HepG2 (cell line): ENCODE results near the gene MYLK2. TPM values are rescaled to one million over a fixed set of nuclear protein-coding genes. Genes with fewer than 3 reads are reported as not detected.

Source experiments
- AHR ChIP-seq: IDR thresholded peaks from 2 replicates; pipeline ENCODE4 v1.6.1; 2018; ENCODE audit warnings: missing genetic modification reagents, missing compliant biosample characterization
- ATF3 ChIP-seq: sonication (generic); formaldehyde crosslinking; IDR thresholded peaks from 2 replicates; pipeline ENCODE4 v1.4.0; 2020; ENCODE audit warnings: missing genetic modification reagents
- ATF7 ChIP-seq, 2 experiments: fragments of 450-650 bp in 1 of 2; sonication (generic) in 1 of 2; formaldehyde crosslinking in 1 of 2; IDR thresholded peaks; 2 replicates each; pipeline versions ENCODE4 v1.4.0 to v1.6.1; 2016 to 2020; ENCODE audit warnings: antibody characterized with exemption in 1 of 2, mild to moderate bottlenecking in 1 of 2, missing genetic modification reagents in 1 of 2
- BORCS8-MEF2B ChIP-seq: sonication (generic); formaldehyde crosslinking; IDR thresholded peaks from 2 replicates; pipeline ENCODE4 v1.8.0; 2022; ENCODE audit warnings: mild to moderate bottlenecking, missing genetic modification reagents
- BRD4 ChIP-seq: sonication (generic); formaldehyde crosslinking; IDR thresholded peaks from 2 replicates; pipeline ENCODE4 v1.4.0; 2020; ENCODE audit warnings: missing genetic modification reagents
- CAMTA2 ChIP-seq: sonication (generic); formaldehyde crosslinking; IDR thresholded peaks from 2 replicates; pipeline ENCODE4 v1.4.0; 2020; ENCODE audit warnings: mild to moderate bottlenecking, missing genetic modification reagents, borderline replicate concordance
- FOXP4 ChIP-seq: sonication (generic); formaldehyde crosslinking; IDR thresholded peaks from 2 replicates; pipeline ENCODE4 v1.4.0; 2020; ENCODE audit warnings: missing genetic modification reagents
- HOMEZ ChIP-seq: IDR thresholded peaks from 2 replicates; pipeline ENCODE4 v1.6.1; 2016; ENCODE audit warnings: low read depth
- MED1 ChIP-seq: sonication (generic); formaldehyde crosslinking; IDR thresholded peaks from 2 replicates; pipeline ENCODE4 v1.4.0; 2020; ENCODE audit warnings: missing genetic modification reagents
- PLRG1 ChIP-seq: fragments of 450-650 bp; conservative IDR thresholded peaks from 2 replicates; pipeline ENCODE4 v1.6.1; 2016
- PREB ChIP-seq: sonication (generic); formaldehyde crosslinking; IDR thresholded peaks from 2 replicates; pipeline ENCODE4 v1.4.0; 2020; ENCODE audit warnings: missing genetic modification reagents
- RXRB ChIP-seq: IDR thresholded peaks from 2 replicates; pipeline ENCODE4 v1.6.1; 2016; ENCODE audit warnings: borderline replicate concordance, missing genetic modification reagents, missing compliant biosample characterization
- ZNF263 ChIP-seq: sonication (generic); formaldehyde crosslinking; IDR thresholded peaks from 2 replicates; pipeline ENCODE4 v1.4.0; 2020; ENCODE audit warnings: missing genetic modification reagents
- ZNF282 ChIP-seq: fragments of 450-650 bp; IDR thresholded peaks from 2 replicates; pipeline ENCODE4 v1.6.1; 2018; ENCODE audit not compliant: partially characterized antibody
- ZNF431 ChIP-seq: sonication (generic); formaldehyde crosslinking; IDR thresholded peaks from 2 replicates; pipeline ENCODE4 v1.9.0; 2022; ENCODE audit warnings: missing genetic modification reagents, low read depth, mild to moderate bottlenecking, borderline replicate concordance
- ZNF460 ChIP-seq: sonication (generic); formaldehyde crosslinking; IDR thresholded peaks from 2 replicates; pipeline ENCODE4 v1.5.1; 2020; ENCODE audit warnings: missing genetic modification reagents, mild to moderate bottlenecking, borderline replicate concordance
- ZNF512B ChIP-seq: sonication (generic); formaldehyde crosslinking; IDR thresholded peaks from 2 replicates; pipeline ENCODE4 v1.5.1; 2020; ENCODE audit warnings: missing genetic modification reagents, mild to moderate bottlenecking, borderline replicate concordance
- ZNF570 ChIP-seq: sonication (generic); formaldehyde crosslinking; IDR thresholded peaks from 2 replicates; pipeline ENCODE4 v1.4.0; 2020; ENCODE audit warnings: mild to moderate bottlenecking, missing genetic modification reagents, borderline replicate concordance
- ZNF775 ChIP-seq: sonication (generic); formaldehyde crosslinking; IDR thresholded peaks from 2 replicates; pipeline ENCODE4 v1.4.0; 2020; ENCODE audit warnings: missing genetic modification reagents, mild to moderate bottlenecking, moderate library complexity, borderline replicate concordance
- ZNF891 ChIP-seq: sonication (generic); formaldehyde crosslinking; IDR thresholded peaks from 2 replicates; pipeline ENCODE4 v1.5.0; 2020; ENCODE audit warnings: mild to moderate bottlenecking, missing genetic modification reagents
- ZSCAN20 ChIP-seq: sonication (generic); formaldehyde crosslinking; IDR thresholded peaks from 2 replicates; pipeline ENCODE4 v1.4.0; 2020; ENCODE audit warnings: missing genetic modification reagents, mild to moderate bottlenecking, borderline replicate concordance
- polyA plus RNA-seq, 8 experiments: library from polyadenylated mRNA; depleted of rRNA in 3 of 8; stranded (reverse) in 7 of 8; unstranded in 1 of 8; fragments of >200 nt; fragmentation: Illumina TruSeq in 4 of 8; extraction: Trizol in 4 of 8; gene quantifications; 2 replicates each; pipeline versions ENCODE4 v1.2.1 to v1.2.3, GENCODE V29; 2011 to 2016; ENCODE audit warnings: low read depth in 4 of 8, missing spikeins in 1 of 8, mixed read lengths in 1 of 8; ENCODE audit not compliant: insufficient read depth in 1 of 8
- total RNA-seq, 5 experiments: library from RNA; depleted of rRNA; stranded (reverse); fragments of >200 nt; fragmentation: Illumina TruSeq; extraction: Trizol; gene quantifications; 2 replicates each; pipeline ENCODE4 v1.2.3, GENCODE V29; 2016; ENCODE audit warnings: low read depth in 1 of 5

The MYLK2 gene
- total and polyA plus RNA-seq, 2 of the 13 experiments (the other 11 are each of a cell fraction or from before 2014, with no cell fraction given) = 0.27 TPM; not detected in 1

GRCh38 chr20:31835977-31836852 lies 17.1 kb downstream of the MYLK2 start (continued):
- TF ChIP-seq RXRB (CRISPR knock-in tag) = 0 out of 2 replicates have a peak, but pooled peaks have one; percentile 36
- TF ChIP-seq ZSCAN20 (CRISPR knock-in tag) = no peak
- TF ChIP-seq ATF3 = peak; percentile 96
- TF ChIP-seq CAMTA2 = no peak
- no peak for TF ChIP-seq ZNF512B
- no peak for TF ChIP-seq PLRG1
- TF ChIP-seq ZNF775 = no peak
- no peak for TF ChIP-seq ZNF282
- TF ChIP-seq ZNF460 (CRISPR knock-in tag) = no peak
- no peak for TF ChIP-seq MED1
- no peak for TF ChIP-seq HOMEZ (CRISPR knock-in tag)
- TF ChIP-seq BRD4 (CRISPR knock-in tag) = no peak
- no peak for TF ChIP-seq ATF7 (IDR thresholded peaks at IDR 0.05)
- no peak for TF ChIP-seq ATF7 (CRISPR knock-in tag; IDR thresholded peaks at IDR 0.05)
- no peak for TF ChIP-seq ZNF570 (CRISPR knock-in tag)
- no peak for TF ChIP-seq FOXP4 (CRISPR knock-in tag)
- TF ChIP-seq ZNF891 (CRISPR knock-in tag) = peak; percentile 19; the same call in 1 of the 2 replicates
- TF ChIP-seq AHR (CRISPR knock-in tag) = no peak
- TF ChIP-seq ZNF431 = no peak
- TF ChIP-seq ZNF263 (CRISPR knock-in tag) = peak; percentile 22; the same call in 1 of the 2 replicates
- no peak for TF ChIP-seq PREB
- TF ChIP-seq BORCS8-MEF2B (CRISPR knock-in tag) = no peak
